Activated B cell treated with CpG ODN at 0.5 μM for 24 hours (primary cell): ENCODE data around the gene CCDC186. TPM values are rescaled to one million over a fixed set of nuclear protein-coding genes. Genes with fewer than 3 reads are reported as not detected.

Experiments used
- ATAC-seq: fragments of 200-7000 bp; cut with Tn5 transposase; one replicate; pipeline ENCODE4 v1.10.0; 2021; ENCODE audit warnings: low read depth, mild to moderate bottlenecking, moderate library complexity
- CTCF ChIA-PET: fragments of 350-600 bp; sonication (Branson Sonifier 250); formaldehyde crosslinking; loops from one replicate; lab custom pipeline; 2021; ENCODE audit warnings: antibody characterized with exemption; lab: Charles Lee
- POLR2A ChIA-PET: fragments of 350-600 bp; sonication (Branson Sonifier 250); formaldehyde crosslinking; loops from one replicate; lab custom pipeline; 2021; ENCODE audit warnings: antibody characterized with exemption; lab: Charles Lee
- DNase-seq: peaks from one replicate; pipeline ENCODE4 v3.0.0; 2022
- H3K27ac Mint-ChIP-seq: one replicate; pipeline ENCODE4 v1.8.0; 2020; ENCODE audit warnings: mixed read lengths
- H3K27me3 Mint-ChIP-seq: one replicate; pipeline ENCODE4 v1.8.0; 2021; ENCODE audit warnings: mixed read lengths
- H3K36me3 Mint-ChIP-seq: one replicate; pipeline ENCODE4 v1.8.0; 2021; ENCODE audit warnings: low read depth, mixed read lengths
- H3K4me1 Mint-ChIP-seq: one replicate; pipeline ENCODE4 v1.8.0; 2021; ENCODE audit warnings: mixed read lengths
- H3K4me3 Mint-ChIP-seq: one replicate; pipeline ENCODE4 v1.8.0; 2020; ENCODE audit warnings: mild to moderate bottlenecking, mixed read lengths
- H3K9me3 Mint-ChIP-seq: one replicate; pipeline ENCODE4 v1.8.0; 2020; ENCODE audit warnings: mixed read lengths
- intact Hi-C: fragments of 100-400 bp; cut with micrococcal nuclease; formaldehyde crosslinking; loops from one replicate; pipeline ENCODE4 v1.15.1; 2024
- total RNA-seq: library from RNA; stranded (reverse); gene quantifications from 2 replicates; pipeline ENCODE4 v1.2.3, GENCODE V29; 2022
- TF ChIP-seq, protein P1 (sequence below): fragments of 200-600 bp; IDR thresholded peaks from one replicate; pipeline ENCODE4 v1.8.0; 2022; ENCODE audit warnings: antibody characterized with exemption, mild to moderate bottlenecking

Gene CCDC186
- total RNA-seq, 1 donor from 2014 or later, result 24.8 TPM

DNA sequence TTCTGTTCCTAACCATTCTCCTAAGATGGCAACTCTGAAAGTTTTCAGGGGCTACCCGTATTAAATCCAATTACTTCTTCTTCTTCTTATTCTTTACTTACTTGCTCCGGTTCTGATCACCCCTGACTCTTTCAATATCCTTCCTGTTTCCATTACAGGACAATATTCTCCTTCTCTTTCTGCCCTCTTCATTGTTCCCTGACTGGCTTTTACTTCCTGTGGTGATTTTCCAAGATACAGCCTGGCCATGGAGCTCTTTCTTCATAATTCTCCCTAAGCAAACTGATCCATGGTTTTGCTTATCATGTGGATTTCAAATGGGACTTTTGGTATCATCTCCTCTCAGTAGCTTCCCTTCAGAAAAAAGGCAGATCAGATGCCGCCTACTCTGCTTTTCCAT, 35.4 kb downstream of the CCDC186 start:
- intact Hi-C loops, result no loop called here
- ChIA-PET CTCF (no interaction called here), POLR2A (no interaction called here)
- H3K27ac Mint-ChIP-seq, result no peak overlapping the region
- peaks cover 79% of the 10 kb centered on the region for H3K36me3 Mint-ChIP-seq
- no peaks in the 10 kb centered on the region for H3K9me3 Mint-ChIP-seq
- TF ChIP-seq, protein P1, sequence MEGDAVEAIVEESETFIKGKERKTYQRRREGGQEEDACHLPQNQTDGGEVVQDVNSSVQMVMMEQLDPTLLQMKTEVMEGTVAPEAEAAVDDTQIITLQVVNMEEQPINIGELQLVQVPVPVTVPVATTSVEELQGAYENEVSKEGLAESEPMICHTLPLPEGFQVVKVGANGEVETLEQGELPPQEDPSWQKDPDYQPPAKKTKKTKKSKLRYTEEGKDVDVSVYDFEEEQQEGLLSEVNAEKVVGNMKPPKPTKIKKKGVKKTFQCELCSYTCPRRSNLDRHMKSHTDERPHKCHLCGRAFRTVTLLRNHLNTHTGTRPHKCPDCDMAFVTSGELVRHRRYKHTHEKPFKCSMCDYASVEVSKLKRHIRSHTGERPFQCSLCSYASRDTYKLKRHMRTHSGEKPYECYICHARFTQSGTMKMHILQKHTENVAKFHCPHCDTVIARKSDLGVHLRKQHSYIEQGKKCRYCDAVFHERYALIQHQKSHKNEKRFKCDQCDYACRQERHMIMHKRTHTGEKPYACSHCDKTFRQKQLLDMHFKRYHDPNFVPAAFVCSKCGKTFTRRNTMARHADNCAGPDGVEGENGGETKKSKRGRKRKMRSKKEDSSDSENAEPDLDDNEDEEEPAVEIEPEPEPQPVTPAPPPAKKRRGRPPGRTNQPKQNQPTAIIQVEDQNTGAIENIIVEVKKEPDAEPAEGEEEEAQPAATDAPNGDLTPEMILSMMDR, result no peak
- H3K4me1 Mint-ChIP-seq, result no peaks in the 10 kb centered on the region
- no peaks in the 10 kb centered on the region for H3K27me3 Mint-ChIP-seq
- ATAC-seq, result no peak
- H3K4me3 Mint-ChIP-seq, result no peak overlapping the region
- no peak for DNase-seq

GRCh38 chr10:114135476-114135875, 38.5 kb downstream of the CCDC186 start:
- Mint-ChIP-seq H3K4me1 (peaks cover 13% of the 10 kb centered on the region), H3K27me3 (no peaks in the 10 kb centered on the region), H3K27ac (no peak overlapping the region), H3K4me3 (no peak overlapping the region), H3K9me3 (no peaks in the 10 kb centered on the region), H3K36me3 (peaks cover 70% of the 10 kb centered on the region)
- TF ChIP-seq, protein P1, result no peak
- POLR2A ChIA-PET, result no interaction called here
- ATAC-seq (no peak), DNase-seq (no peak)
- CTCF ChIA-PET, result no interaction called here
- intact Hi-C loops, result no loop called here

GRCh38 chr10:114131094-114131493, 42.9 kb downstream of the CCDC186 start:
- no peaks in the 10 kb centered on the region for H3K9me3 Mint-ChIP-seq
- H3K27me3 Mint-ChIP-seq, result no peaks in the 10 kb centered on the region
- peaks cover 72% of the 10 kb centered on the region for H3K36me3 Mint-ChIP-seq
- POLR2A ChIA-PET, result interaction anchor here (1.0 kb wide), 1 partner anchor 43 kb away, joined by 5 read pairs; the partner anchor contains the start of gene CCDC186
- H3K27ac Mint-ChIP-seq, result peak overlapping the region; percentile 19
- no peak for DNase-seq
- H3K4me3 Mint-ChIP-seq, result no peak overlapping the region
- intact Hi-C loops, result loop anchor here (1.0 kb wide), 1 partner anchor 43 kb away; the partner anchor contains the start of gene CCDC186
- peak; percentile 77 for ATAC-seq
- TF ChIP-seq, protein P1, result no peak
- H3K4me1 Mint-ChIP-seq, result peaks cover 17% of the 10 kb centered on the region
- CTCF ChIA-PET, result no interaction called here

GRCh38 chr10:114121031-114121430, 53.0 kb downstream of the CCDC186 start:
- H3K9me3 Mint-ChIP-seq, result no peaks in the 10 kb centered on the region
- no peak overlapping the region for H3K27ac Mint-ChIP-seq
- peaks cover 24% of the 10 kb centered on the region for H3K36me3 Mint-ChIP-seq
- ChIA-PET CTCF (interaction anchor here (1.3 kb wide), 1 partner anchor 318 kb away, joined by 3 read pairs; no protein-coding TSS in a partner anchor), POLR2A (no interaction called here)
- H3K4me3 Mint-ChIP-seq, result no peak overlapping the region
- no peaks in the 10 kb centered on the region for H3K4me1 Mint-ChIP-seq
- ATAC-seq, result no peak
- DNase-seq, result no peak
- TF ChIP-seq, protein P1, result no peak
- H3K27me3 Mint-ChIP-seq, result no peaks in the 10 kb centered on the region
- intact Hi-C loops, result no loop called here

- TF ChIP-seq, protein P1, result no peak
- Mint-ChIP-seq H3K27me3 (no peaks in the 10 kb centered on the region), H3K4me1 (no peaks in the 10 kb centered on the region), H3K27ac (no peak overlapping the region), H3K36me3 (peaks cover 8% of the 10 kb centered on the region), H3K4me3 (no peak overlapping the region), H3K9me3 (no peaks in the 10 kb centered on the region)
- ATAC-seq, result no peak
- ChIA-PET POLR2A (no interaction called here), CTCF (no interaction called here)
- DNase-seq, result no peak
- intact Hi-C loops, result no loop called here
Measured at GRCh38 chr10:114118514-114118913, 55.5 kb downstream of the CCDC186 start.
